Transverse colon (tissue), 4 donors: ENCODE measurements around the gene RTN4RL1. TPM values are rescaled to one million over a fixed set of nuclear protein-coding genes. Genes with fewer than 3 reads are reported as not detected.

Source experiments
- DNase-seq: peaks from one replicate; pipeline ENCODE4 v3.0.0-alpha.2; 2019
- H3K27ac ChIP-seq, 4 donors: fragments of 200-600 bp; sonication (generic); 2 replicates each; pipeline ENCODE4 v1.5.1; 2016 to 2018; ENCODE audit warnings: inconsistent platforms in 4 of 4
- H3K27me3 ChIP-seq: fragments of 200-600 bp; sonication (generic); 2 replicates; pipeline ENCODE4 v1.5.1; 2017; ENCODE audit warnings: inconsistent platforms
- H3K36me3 ChIP-seq, 4 donors: fragments of 200-600 bp; sonication (generic); 2 replicates each; pipeline ENCODE4 v1.5.1; 2017 to 2019; ENCODE audit warnings: inconsistent platforms in 4 of 4
- H3K4me1 ChIP-seq, 4 donors: fragments of 200-600 bp; sonication (generic); 2 replicates each; pipeline ENCODE4 v1.5.1; 2017 to 2020; ENCODE audit warnings: inconsistent platforms in 4 of 4
- H3K4me3 ChIP-seq, 4 donors: fragments of 200-600 bp; sonication (generic); 1 replicate in 1 of 4; 2 replicates in 3 of 4; pipeline versions ENCODE4 v1.5.1 to v1.6.1; 2017 to 2019; ENCODE audit warnings: inconsistent platforms in 4 of 4
- H3K9me3 ChIP-seq, 2 donors: fragments of 200-600 bp; sonication (generic); 2 replicates each; pipeline ENCODE4 v1.5.1; 2017 to 2019; ENCODE audit warnings: inconsistent platforms in 2 of 2
- EP300 ChIP-seq: sonication (generic); formaldehyde crosslinking; IDR thresholded peaks from one replicate; pipeline ENCODE4 v1.6.1; 2017; ENCODE audit warnings: antibody characterized with exemption, low read depth
- POLR2A ChIP-seq: fragments of 450-650 bp; IDR thresholded peaks from one replicate; pipeline ENCODE4 v1.6.1; 2016; ENCODE audit warnings: antibody characterized with exemption, mild to moderate bottlenecking, moderate library complexity
- POLR2AphosphoS5 ChIP-seq, 3 donors: sonication (generic); formaldehyde crosslinking; IDR thresholded peaks; one replicate each; pipeline ENCODE4 v1.6.1; 2016; ENCODE audit warnings: antibody characterized with exemption in 3 of 3
- WGBS, 2 donors: methylation state at CpG; one replicate each; pipeline ENCODE4 v1.1.5; 2018; ENCODE audit warnings: low coverage in 1 of 2; 5-methylcytosine and 5-hydroxymethylcytosine counted together
- in situ Hi-C, 4 donors: fragments of 200-750 bp; cut with MboI; loops; one replicate each; pipeline versions ENCODE4 v1.15.0 to v1.15.1; 2017; ENCODE audit warnings: low sequenced_read_pairs in 3 of 4, low pct_ligation_motif_present in 1 of 4, low pct_unique_long_range_greater_than_20kb in 1 of 4
- intact Hi-C: fragments of 100-400 bp; cut with DNase I; formaldehyde crosslinking; loops from one replicate; pipeline ENCODE4 v1.15.1; 2023; ENCODE audit warnings: low total_unique reads
- total RNA-seq, 4 donors: library from RNA; depleted of rRNA; stranded (reverse); fragments of >200 nt; gene quantifications; one replicate each; pipeline ENCODE4 v1.1.0, GENCODE V29; 2016
- TF ChIP-seq, protein P1 (sequence below), 5 experiments: fragments of 200-600 bp in 3 of 5; fragments of 450-650 bp in 2 of 5; sonication (generic) in 3 of 5; IDR thresholded peaks; 1 replicate in 2 of 5; 2 replicates in 3 of 5; pipeline ENCODE4 v1.5.1; 2016 to 2017; ENCODE audit warnings: antibody characterized with exemption in 5 of 5, inconsistent platforms in 3 of 5, mild to moderate bottlenecking in 2 of 5, moderate library complexity in 1 of 5

Gene RTN4RL1
- total RNA-seq, 4 donors from 2014 or later: 0.27 to 0.60 (median 0.48) TPM; not detected in 1

DNA sequence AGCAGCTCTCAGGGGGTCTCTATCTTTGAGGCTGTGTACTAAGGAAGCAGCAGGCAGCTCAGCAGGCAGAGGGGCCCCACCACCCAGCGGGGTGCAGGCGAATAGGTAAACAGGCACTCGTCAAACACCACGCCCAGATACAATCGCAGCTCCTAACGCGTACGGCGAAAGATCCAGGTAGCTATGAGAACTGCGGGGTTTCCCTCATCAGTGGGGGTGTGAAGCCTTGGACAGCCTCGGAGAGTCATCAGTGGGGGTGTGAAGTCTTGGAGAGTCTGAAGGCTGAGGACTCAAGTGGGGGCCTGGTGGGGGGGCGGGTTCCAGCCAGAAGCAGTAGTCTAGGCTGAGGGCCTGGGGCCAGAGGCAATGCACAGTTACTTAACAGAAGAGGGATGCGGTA, 69.0 kb downstream of the RTN4RL1 start:
- TF ChIP-seq, protein P1, sequence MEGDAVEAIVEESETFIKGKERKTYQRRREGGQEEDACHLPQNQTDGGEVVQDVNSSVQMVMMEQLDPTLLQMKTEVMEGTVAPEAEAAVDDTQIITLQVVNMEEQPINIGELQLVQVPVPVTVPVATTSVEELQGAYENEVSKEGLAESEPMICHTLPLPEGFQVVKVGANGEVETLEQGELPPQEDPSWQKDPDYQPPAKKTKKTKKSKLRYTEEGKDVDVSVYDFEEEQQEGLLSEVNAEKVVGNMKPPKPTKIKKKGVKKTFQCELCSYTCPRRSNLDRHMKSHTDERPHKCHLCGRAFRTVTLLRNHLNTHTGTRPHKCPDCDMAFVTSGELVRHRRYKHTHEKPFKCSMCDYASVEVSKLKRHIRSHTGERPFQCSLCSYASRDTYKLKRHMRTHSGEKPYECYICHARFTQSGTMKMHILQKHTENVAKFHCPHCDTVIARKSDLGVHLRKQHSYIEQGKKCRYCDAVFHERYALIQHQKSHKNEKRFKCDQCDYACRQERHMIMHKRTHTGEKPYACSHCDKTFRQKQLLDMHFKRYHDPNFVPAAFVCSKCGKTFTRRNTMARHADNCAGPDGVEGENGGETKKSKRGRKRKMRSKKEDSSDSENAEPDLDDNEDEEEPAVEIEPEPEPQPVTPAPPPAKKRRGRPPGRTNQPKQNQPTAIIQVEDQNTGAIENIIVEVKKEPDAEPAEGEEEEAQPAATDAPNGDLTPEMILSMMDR (IDR thresholded peaks at IDR 0.05): no peak
- TF ChIP-seq POLR2AphosphoS5 (IDR thresholded peaks at IDR 0.05): no peak
- no peak for TF ChIP-seq EP300
- no peak for TF ChIP-seq POLR2A
- intact Hi-C loops: no loop called here
- WGBS, 2 donors: 74% methylated on average over 13 of the region's 13 CpGs; no CpG with 5 or more reads in 1 of the 2 donors
- in situ Hi-C loops: no loop called here
- H3K36me3 ChIP-seq: no peaks in the 10 kb centered on the region
- H3K27ac ChIP-seq: no peak overlapping the region
- H3K27me3 ChIP-seq: no peaks in the 10 kb centered on the region
- H3K9me3 ChIP-seq: no peaks in the 10 kb centered on the region
- H3K4me3 ChIP-seq: no peak overlapping the region
- no peak for DNase-seq
- H3K4me1 ChIP-seq: no peaks in the 10 kb centered on the region

DNA sequence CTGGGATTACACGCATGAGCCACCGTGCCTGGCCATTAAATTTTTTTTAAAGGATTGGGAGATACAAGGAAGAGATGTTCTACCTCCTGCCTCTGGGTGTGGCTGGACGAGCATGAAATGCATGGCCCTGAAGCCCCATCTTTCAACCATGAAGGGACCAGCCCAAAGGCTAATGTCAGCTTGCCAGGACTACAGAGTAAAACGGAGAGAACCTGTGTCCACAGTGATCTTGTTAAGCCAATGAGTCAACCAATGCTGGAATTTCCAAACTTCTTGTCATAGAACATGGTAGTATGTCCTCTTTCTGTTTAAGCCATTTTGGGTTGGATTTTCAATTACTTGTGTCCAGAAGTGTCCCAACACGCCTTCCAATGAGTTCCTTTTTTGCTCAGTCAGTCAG, 71.3 kb downstream of the RTN4RL1 start:
- in situ Hi-C loops: no loop called here
- no peak for TF ChIP-seq POLR2A
- TF ChIP-seq, protein P1 (IDR thresholded peaks at IDR 0.05): no peak
- intact Hi-C loops: no loop called here
- Histone ChIP-seq H3K36me3 (no peaks in the 10 kb centered on the region), H3K9me3 (no peaks in the 10 kb centered on the region), H3K4me1 (no peaks in the 10 kb centered on the region), H3K27me3 (no peaks in the 10 kb centered on the region), H3K27ac (no peak overlapping the region), H3K4me3 (no peak overlapping the region)
- no peak for DNase-seq
- WGBS, 2 donors: 77% methylated on average over 5 of the region's 5 CpGs; no CpG with 5 or more reads in 1 of the 2 donors

DNA sequence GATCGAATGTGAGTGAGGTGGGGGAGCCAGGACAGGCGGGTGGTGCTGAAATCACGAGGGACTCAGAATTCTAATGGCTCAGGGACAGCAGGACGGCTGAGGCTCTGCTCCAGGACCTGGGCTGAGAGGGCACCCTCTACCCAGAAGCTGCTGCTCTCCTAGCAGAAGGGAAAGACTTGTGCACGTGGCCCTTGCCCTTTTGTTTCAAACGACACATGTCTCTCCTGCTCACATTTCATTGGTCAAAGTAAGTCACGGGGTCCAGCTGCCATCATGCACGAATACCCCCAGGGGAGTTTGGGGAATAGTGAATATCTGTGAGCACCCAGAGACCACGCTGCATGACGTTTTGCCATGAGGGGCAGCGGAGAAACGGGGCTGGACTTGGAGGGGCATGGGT, 73.2 kb downstream of the RTN4RL1 start:
- TF ChIP-seq POLR2AphosphoS5 (IDR thresholded peaks at IDR 0.05): no peak
- no peak for TF ChIP-seq POLR2A
- TF ChIP-seq, protein P1 (IDR thresholded peaks at IDR 0.05): no peak
- TF ChIP-seq EP300: no peak
- intact Hi-C loops (no loop called here), in situ Hi-C loops (no loop called here)
- Histone ChIP-seq H3K27me3 (no peaks in the 10 kb centered on the region), H3K4me3 (no peak overlapping the region), H3K9me3 (no peaks in the 10 kb centered on the region), H3K27ac (no peak overlapping the region), H3K4me1 (no peaks in the 10 kb centered on the region), H3K36me3 (no peaks in the 10 kb centered on the region)
- 68% methylated on average over 5 to 12 of the region's 12 CpGs for WGBS, 2 donors
- no peak for DNase-seq

DNA sequence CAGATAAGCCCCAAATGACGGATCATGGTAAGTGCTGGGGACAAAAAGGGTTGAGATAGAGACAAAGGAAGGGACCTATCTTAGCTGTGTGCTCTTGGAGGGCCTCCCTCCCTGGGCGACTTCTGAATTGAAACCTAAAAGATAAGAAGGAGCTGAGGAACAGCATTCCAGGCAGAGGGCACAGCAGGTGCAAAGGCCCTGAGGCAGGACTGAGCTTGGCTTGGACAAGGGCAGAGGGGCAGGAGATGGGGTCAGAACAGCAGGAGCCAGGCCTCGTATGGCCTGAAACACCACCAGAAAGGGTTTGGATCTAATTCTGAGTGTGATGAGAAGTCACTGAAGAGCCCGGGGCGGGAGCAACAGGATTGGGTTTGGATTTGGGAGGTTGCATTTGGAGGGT, 75.4 kb downstream of the RTN4RL1 start:
- intact Hi-C loops: no loop called here
- in situ Hi-C loops: no loop called here
- Histone ChIP-seq H3K27ac (no peak overlapping the region), H3K36me3 (no peaks in the 10 kb centered on the region), H3K9me3 (no peaks in the 10 kb centered on the region), H3K4me1 (no peaks in the 10 kb centered on the region), H3K4me3 (no peak overlapping the region), H3K27me3 (no peaks in the 10 kb centered on the region)
- WGBS, 2 donors: 79 to 92% methylated on average over 5 of the region's 5 CpGs
- DNase-seq: no peak
- TF ChIP-seq POLR2AphosphoS5 (IDR thresholded peaks at IDR 0.05) (no peak), EP300 (no peak), POLR2A (no peak)
- TF ChIP-seq, protein P1 (IDR thresholded peaks at IDR 0.05): no peak
